K562 (cell line): ENCODE data around the gene CYTH4.

Experiments used
- CBFA2T3 ChIP-seq: fragments of 450-650 bp; IDR thresholded peaks from 2 replicates; pipeline ENCODE4 v1.6.1; 2017
- CTCF ChIP-seq, 3 experiments: IDR thresholded peaks in 2 of 3; conservative IDR thresholded peaks in 1 of 3; 2 replicates each; pipeline ENCODE4 v1.5.1; 2011 to 2012; ENCODE audit warnings: low read length in 3 of 3, mild to moderate bottlenecking in 3 of 3, control low read depth in 2 of 3, improper control_type of control experiment in 1 of 3, inconsistent platforms in 1 of 3, low read depth in 1 of 3, mixed read lengths in 1 of 3, moderate library complexity in 1 of 3; ENCODE audit not compliant: insufficient read depth in 2 of 3
- DNMT1 ChIP-seq: fragments of 450-650 bp; IDR thresholded peaks from 2 replicates; pipeline ENCODE4 v1.6.1; 2016; ENCODE audit warnings: antibody characterized with exemption, mild to moderate bottlenecking
- ESRRA ChIP-seq: fragments of 450-650 bp; IDR thresholded peaks from 2 replicates; pipeline ENCODE4 v1.6.1; 2014; ENCODE audit warnings: low read depth, mild to moderate bottlenecking, moderate library complexity, borderline replicate concordance
- GABPA ChIP-seq: fragments of 200-800 bp; sonication (Bioruptor generic); conservative IDR thresholded peaks from 2 replicates; pipeline ENCODE4 v1.6.1; 2016; ENCODE audit warnings: low read depth, missing genetic modification characterization, missing compliant biosample characterization
- SP2 ChIP-seq: IDR thresholded peaks from 2 replicates; pipeline ENCODE4 v1.6.1; 2011; ENCODE audit warnings: mild to moderate bottlenecking, low read depth, low read length, moderate library complexity; ENCODE audit not compliant: poor library complexity, severe bottlenecking; ENCODE audit errors: extremely low read depth
- SPI1 ChIP-seq: IDR thresholded peaks from 2 replicates; pipeline ENCODE4 v1.6.1; 2011; ENCODE audit warnings: low read depth, low read length, control low read depth, borderline replicate concordance
- SRF ChIP-seq, 2 experiments: fragments of 250-450, 450-650 bp in 1 of 2; sonication (Bioruptor Pico) in 1 of 2; sonication (generic) in 1 of 2; formaldehyde crosslinking; IDR thresholded peaks; 2 replicates each; pipeline versions ENCODE4 v1.5.0 to v1.5.1; 2020 to 2022; ENCODE audit warnings: mild to moderate bottlenecking in 1 of 2, missing genetic modification reagents in 1 of 2
- U2AF2 ChIP-seq: fragments of 200-400 bp; formaldehyde crosslinking; optimal IDR thresholded peaks from 2 replicates; pipeline ENCODE3; 2017; ENCODE audit warnings: low read depth, mild to moderate bottlenecking, low read length
- TF ChIP-seq, protein P1 (sequence below): sonication (generic); formaldehyde crosslinking; IDR thresholded peaks from 2 replicates; pipeline ENCODE4 v1.8.1; 2023; ENCODE audit warnings: mild to moderate bottlenecking, missing genetic modification reagents, moderate library complexity
- TF ChIP-seq, protein P2 (sequence below): sonication (generic); formaldehyde crosslinking; IDR thresholded peaks from 2 replicates; pipeline ENCODE4 v1.9.0; 2022; ENCODE audit warnings: mild to moderate bottlenecking, missing genetic modification reagents

GRCh38 chr22:37319469-37319868 lies 37.2 kb downstream of the CYTH4 start:
- no peak for TF ChIP-seq CTCF (IDR thresholded peaks at IDR 0.05 in 2 of 3, conservative IDR thresholded peaks at IDR 0.05 in 1 of 3; ENCODE audit: insufficient read depth in 2 of 3, low read depth in 1 of 3, low read length in 3 of 3)
- TF ChIP-seq DNMT1 = no peak
- no peak for TF ChIP-seq U2AF2
- TF ChIP-seq GABPA (tag) = no peak
- no peak for TF ChIP-seq ESRRA
- TF ChIP-seq, protein P1, sequence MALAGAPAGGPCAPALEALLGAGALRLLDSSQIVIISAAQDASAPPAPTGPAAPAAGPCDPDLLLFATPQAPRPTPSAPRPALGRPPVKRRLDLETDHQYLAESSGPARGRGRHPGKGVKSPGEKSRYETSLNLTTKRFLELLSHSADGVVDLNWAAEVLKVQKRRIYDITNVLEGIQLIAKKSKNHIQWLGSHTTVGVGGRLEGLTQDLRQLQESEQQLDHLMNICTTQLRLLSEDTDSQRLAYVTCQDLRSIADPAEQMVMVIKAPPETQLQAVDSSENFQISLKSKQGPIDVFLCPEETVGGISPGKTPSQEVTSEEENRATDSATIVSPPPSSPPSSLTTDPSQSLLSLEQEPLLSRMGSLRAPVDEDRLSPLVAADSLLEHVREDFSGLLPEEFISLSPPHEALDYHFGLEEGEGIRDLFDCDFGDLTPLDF (CRISPR knock-in tag) = no peak
- TF ChIP-seq SP2 = no peak
- TF ChIP-seq SRF (CRISPR knock-in tag; IDR thresholded peaks at IDR 0.05) = no peak
- no peak for TF ChIP-seq CBFA2T3
- TF ChIP-seq SPI1 = no peak
- TF ChIP-seq, protein P2, sequence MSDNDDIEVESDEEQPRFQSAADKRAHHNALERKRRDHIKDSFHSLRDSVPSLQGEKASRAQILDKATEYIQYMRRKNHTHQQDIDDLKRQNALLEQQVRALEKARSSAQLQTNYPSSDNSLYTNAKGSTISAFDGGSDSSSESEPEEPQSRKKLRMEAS = no peak
